AG10803 (cell line): Measurements from ENCODE around the gene KLHL26.
A peak's percentile ranks its signal among the peaks of the same experiment; 100 is the strongest.

Experiments used
- DNase-seq: peaks from one replicate; pipeline ENCODE4 v3.0.0; 2010; ENCODE audit warnings: low read depth
- H3K4me3 ChIP-seq: 2 replicates; pipeline ENCODE4 v1.5.1; 2011; ENCODE audit warnings: mild to moderate bottlenecking, low read length, control low read depth
- CTCF ChIP-seq: conservative IDR thresholded peaks from 2 replicates; pipeline ENCODE4 v1.5.1; 2011; ENCODE audit warnings: mild to moderate bottlenecking, low read length, control low read depth, inconsistent platforms

KLHL26 gene

DNA sequence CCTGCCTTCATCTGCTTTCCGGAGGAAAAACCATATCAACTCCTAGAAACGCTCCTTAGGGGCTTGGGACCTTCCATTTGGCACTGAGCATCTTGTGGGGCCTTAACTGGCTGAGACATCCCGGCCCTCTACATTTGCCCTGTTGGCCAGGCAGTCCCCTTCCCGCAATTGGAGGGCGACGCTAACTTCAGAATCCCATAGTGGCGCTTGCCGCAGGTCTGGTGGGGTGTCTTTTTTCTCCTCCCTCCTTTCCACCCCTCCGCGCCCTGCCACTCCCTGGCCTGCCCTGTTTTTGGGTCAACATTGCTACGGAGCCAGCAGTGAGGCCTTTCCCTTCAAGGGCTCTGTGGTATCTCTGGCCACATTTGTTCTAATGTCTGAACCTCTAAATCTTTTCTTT is 33.1 kb downstream of the KLHL26 start:
- no peak for TF ChIP-seq CTCF
- H3K4me3 ChIP-seq: no peak overlapping the region
- no peak for DNase-seq

GRCh38 chr19:18670312-18670711 is 33.5 kb downstream of the KLHL26 start:
- TF ChIP-seq CTCF: no peak
- DNase-seq: no peak
- H3K4me3 ChIP-seq: no peak overlapping the region

DNA sequence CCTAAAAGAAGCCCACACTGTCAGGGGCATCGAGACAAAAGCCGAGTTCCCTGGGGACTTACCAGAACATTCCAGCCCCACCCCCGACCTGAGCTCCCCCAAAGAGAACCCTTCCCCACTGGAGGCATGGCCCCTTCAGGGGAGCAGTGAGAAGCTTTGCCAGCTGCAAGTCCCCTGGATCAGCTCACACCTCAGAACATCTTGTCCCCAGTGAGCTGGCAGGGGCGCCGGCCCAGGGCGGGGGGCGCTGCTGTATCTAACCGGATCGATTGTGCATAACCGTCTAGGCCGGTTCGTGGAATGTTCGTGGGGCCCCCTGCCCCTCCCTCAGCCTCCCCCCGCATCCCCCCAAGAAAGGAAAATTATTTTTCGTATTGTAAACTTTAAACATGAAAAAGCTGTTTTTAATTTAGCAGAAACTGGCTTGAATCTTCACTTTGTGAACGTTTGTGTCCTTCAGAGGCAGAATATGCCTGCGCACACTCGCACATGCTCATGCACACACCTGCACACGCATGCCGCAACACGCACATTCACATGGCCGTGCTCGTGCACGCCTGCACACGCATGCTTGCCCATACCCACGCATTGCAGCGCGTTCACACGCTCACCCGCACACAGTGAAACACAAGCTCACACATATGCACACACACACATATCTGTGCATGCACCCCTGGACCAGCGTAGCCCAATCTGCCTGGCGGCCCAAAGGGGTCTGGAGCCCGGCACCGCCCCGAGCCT is 34.6 kb downstream of the KLHL26 start:
- no peak overlapping the region for H3K4me3 ChIP-seq
- no peak for DNase-seq
- TF ChIP-seq CTCF: no peak

DNA sequence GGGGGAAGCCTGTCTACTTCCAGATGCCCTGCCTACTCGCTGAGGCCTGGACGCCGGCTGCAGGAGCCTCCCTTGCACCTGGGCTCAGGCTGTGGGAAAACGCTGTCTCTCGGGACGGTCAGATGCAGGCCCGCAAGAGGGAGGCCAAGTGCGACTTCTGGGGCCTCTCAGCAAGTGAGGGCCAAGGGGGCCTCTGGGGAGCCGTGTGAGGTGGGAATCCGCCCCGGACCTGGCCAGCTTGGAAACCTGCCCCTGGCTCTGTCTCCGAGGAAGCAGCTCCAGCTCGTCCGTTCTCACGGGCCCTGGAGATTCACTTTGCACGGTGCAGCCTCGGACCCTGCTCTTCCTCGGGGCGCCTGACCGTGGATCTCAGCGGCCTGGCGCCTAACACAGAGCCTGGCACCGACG is 35.2 kb downstream of the KLHL26 start:
- no peak for DNase-seq
- TF ChIP-seq CTCF: no peak
- no peak overlapping the region for H3K4me3 ChIP-seq

- DNase-seq: peak; percentile 25
- TF ChIP-seq CTCF: peak; percentile 37
- no peak overlapping the region for H3K4me3 ChIP-seq
Observed at GRCh38 chr19:18672606-18673337, 35.9 kb downstream of the KLHL26 start.

DNA sequence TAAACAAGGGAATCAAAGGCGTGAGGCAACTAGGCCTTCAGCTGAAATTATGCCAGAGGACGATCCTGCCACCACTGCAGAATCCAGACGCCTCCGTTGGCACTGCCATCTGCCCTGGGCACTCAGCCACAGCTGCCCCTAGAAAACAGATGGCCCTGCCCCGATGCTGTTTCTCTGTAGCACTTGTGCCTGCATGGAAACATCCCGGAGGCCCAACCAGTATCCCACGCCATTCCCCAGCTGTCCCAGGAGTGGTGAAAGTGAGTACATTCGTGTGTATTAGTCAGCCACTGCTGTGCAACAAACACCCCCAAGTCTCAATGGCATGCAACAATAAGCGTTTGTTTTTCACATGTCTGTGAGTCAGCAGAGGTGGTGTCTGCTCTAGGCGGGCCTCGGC is 37.8 kb downstream of the KLHL26 start:
- no peak for TF ChIP-seq CTCF
- no peak for DNase-seq
- H3K4me3 ChIP-seq: no peak overlapping the region

- no peak overlapping the region for H3K4me3 ChIP-seq
- peak; percentile 45 for TF ChIP-seq CTCF
- no peak for DNase-seq
Observed at GRCh38 chr19:18675779-18676178, 39.0 kb downstream of the KLHL26 start.
